ENCODE results near the gene CPNE9.
"Not testable (repeated sequence)": the region's sequence is repeated elsewhere in the genome, so short reads cannot be mapped to it uniquely, and the experiment has no call there.

CPNE9 gene

GRCh38 chr3:9749296-9749644 lies 45.6 kb downstream of the CPNE9 start:
- DNase-seq, result no peak

- peak; percentile 91 for DNase-seq
Observed at GRCh38 chr3:9749645-9750555, 46.3 kb downstream of the CPNE9 start, which contains the start of gene OGG1. OGG1 (plus strand) TSS chr3:9749952; CDS start chr3:9750287, 335 bp downstream.

- no peak for DNase-seq
Observed at GRCh38 chr3:9750556-9751411, 47.2 kb downstream of the CPNE9 start.

GRCh38 chr3:9754678-9755077 lies 51.0 kb downstream of the CPNE9 start:
- DNase-seq, result no peak

GRCh38 chr3:9757427-9757826 lies 53.8 kb downstream of the CPNE9 start:
- DNase-seq, result no peak

- no peak for DNase-seq
Observed at GRCh38 chr3:9760779-9761505, 57.3 kb downstream of the CPNE9 start.

GRCh38 chr3:9761919-9762318 lies 58.3 kb downstream of the CPNE9 start:
- no peak for DNase-seq

- no peak for DNase-seq
Observed at GRCh38 chr3:9762871-9763270, 59.2 kb downstream of the CPNE9 start.

GRCh38 chr3:9765865-9766264 lies 62.2 kb downstream of the CPNE9 start:
- DNase-seq, result no peak

- no peak for DNase-seq
Observed at GRCh38 chr3:9767418-9767817, 63.8 kb downstream of the CPNE9 start.

GRCh38 chr3:9768141-9768775 lies 64.6 kb downstream of the CPNE9 start:
- DNase-seq, result no peak

GRCh38 chr3:9769012-9769411 lies 65.4 kb downstream of the CPNE9 start:
- DNase-seq, result no peak

GRCh38 chr3:9769426-9770275 lies 66.0 kb downstream of the CPNE9 start, which contains the start of gene CAMK1:
CAMK1 (minus strand) TSS chr3:9769947; CDS start chr3:9767749, 2,198 bp downstream.
- DNase-seq, result peak; percentile 52

- no peak for DNase-seq
Observed at GRCh38 chr3:9770276-9770812, 66.7 kb downstream of the CPNE9 start.

- DNase-seq, result not testable (repeated sequence)
Observed at GRCh38 chr3:9771007-9771406, 67.4 kb downstream of the CPNE9 start.

GRCh38 chr3:9776896-9777693 lies 73.5 kb downstream of the CPNE9 start:
- no peak for DNase-seq

- no peak for DNase-seq
Observed at GRCh38 chr3:9777694-9778021, 74.0 kb downstream of the CPNE9 start.

- DNase-seq, result no peak
Observed at GRCh38 chr3:9778143-9779074, 74.8 kb downstream of the CPNE9 start.

GRCh38 chr3:9779075-9779593 lies 75.5 kb downstream of the CPNE9 start:
- no peak for DNase-seq

Measured in activated CD4-positive, alpha-beta T cell treated with anti-CD3 and anti-CD28 coated beads, Interleukin-2, amount 50 U/mL, for 1 hour (primary cell).